Bronchus fibroblast of lung (primary cell): ENCODE measurements around the gene MICALL1. TPM values are rescaled to one million over a fixed set of nuclear protein-coding genes. Genes with fewer than 3 reads are reported as not detected.

ENCODE experiments used
- total RNA-seq: library from RNA; depleted of rRNA; stranded (reverse); fragments of >200 nt; gene quantifications from 2 replicates; pipeline ENCODE4 v1.2.3, GENCODE V29; 2015

The MICALL1 gene
- 23.3 and 26.2 TPM in 2 replicates for total RNA-seq

DNA sequence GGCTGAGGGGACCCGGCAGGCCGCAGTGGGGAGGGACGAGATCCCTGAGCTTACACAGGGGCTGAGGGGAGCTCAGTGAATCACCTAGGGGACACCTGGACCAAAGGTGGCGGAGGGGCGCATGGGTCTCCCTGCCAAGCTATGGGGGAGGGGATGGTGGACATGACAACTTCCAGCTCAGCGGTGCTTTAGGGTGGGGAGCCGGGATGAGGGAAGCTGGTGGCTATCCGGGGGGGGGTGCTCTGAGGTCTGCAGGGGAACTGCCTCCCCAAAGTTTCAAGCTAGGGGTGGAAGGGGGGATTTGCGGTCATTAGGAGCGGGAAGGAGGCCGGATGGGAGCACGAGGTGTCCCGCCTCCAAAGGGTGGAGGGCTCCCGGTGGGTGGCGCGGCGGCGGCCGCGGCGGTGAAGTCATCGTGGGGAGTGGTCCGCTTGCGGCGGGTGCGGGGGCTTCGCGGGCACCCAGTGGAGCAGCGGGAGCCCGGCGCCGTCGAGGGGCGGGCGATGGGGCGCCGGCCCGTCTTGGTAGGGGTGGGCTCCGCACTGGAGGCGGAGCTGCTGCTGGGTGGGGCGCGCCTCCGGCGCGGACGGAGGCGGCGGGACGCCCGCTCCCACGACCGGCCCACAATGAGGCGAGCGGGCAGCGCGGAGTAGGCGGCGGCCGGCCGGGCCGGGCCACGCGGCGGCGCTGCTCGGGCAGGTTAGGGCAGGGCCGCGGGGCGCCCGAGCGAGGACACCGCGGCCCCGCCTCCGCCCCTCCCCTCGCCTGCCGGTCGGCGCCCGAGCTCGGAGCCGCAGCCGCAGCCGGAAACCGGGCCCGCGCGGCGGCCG, at the start of gene MICALL1:
MICALL1 (plus strand) TSS at position 764 of the 830 bp plus-strand sequence. CDS start 126 bp downstream, outside the sequence.

GRCh38 chr22:37953437-37954179, 47.5 kb downstream of the MICALL1 start, which contains the start of the genes C22orf23 and POLR2F:
Gene C22orf23, minus strand, starts transcription at chr22:37953601. Its CDS starts 452 bp downstream, at chr22:37953149.
Gene POLR2F, plus strand, starts transcription at chr22:37953699. Its CDS starts 89 bp downstream, at chr22:37953788.

GRCh38 chr22:37983860-37984791, 78.0 kb downstream of the MICALL1 start, which contains the start of gene SOX10:
Gene SOX10, minus strand, starts transcription at chr22:37984555. Its CDS starts 771 bp downstream, at chr22:37983784.

Other genes starting within 250 kb of the MICALL1 start
- 14.1 and 14.9 TPM in 2 replicates for gene PDXP, start 247.6 kb upstream of the MICALL1 start, total RNA-seq
- 7,222 and 8,728 TPM in 2 replicates for gene LGALS1, start 230.7 kb upstream of the MICALL1 start, total RNA-seq
- 48.6 and 61.5 TPM in 2 replicates for gene NOL12, start 220.0 kb upstream of the MICALL1 start, total RNA-seq
- gene TRIOBP, start 209.2 kb upstream of the MICALL1 start, total RNA-seq: 85.7 and 87.7 TPM in 2 replicates
- 35.2 and 44.4 TPM in 2 replicates for gene GCAT, start 98.4 kb upstream of the MICALL1 start, total RNA-seq
- gene GALR3, start 82.9 kb upstream of the MICALL1 start, total RNA-seq: not detected in 2 replicates
- gene ANKRD54, start 62.0 kb upstream of the MICALL1 start, total RNA-seq: 28.5 and 31.4 TPM in 2 replicates
- gene EIF3L, start 56.9 kb upstream of the MICALL1 start, total RNA-seq: 337 and 409 TPM in 2 replicates
- 0.45 and 0.84 TPM in 2 replicates for gene C22orf23, start 47.3 kb downstream of the MICALL1 start, total RNA-seq
- 76.4 and 96.2 TPM in 2 replicates for gene POLR2F, start 47.4 kb downstream of the MICALL1 start, total RNA-seq
- gene SOX10, start 78.3 kb downstream of the MICALL1 start, total RNA-seq: not detected in 2 replicates
- gene PICK1, start 151.1 kb downstream of the MICALL1 start, total RNA-seq: 15.3 and 17.4 TPM in 2 replicates
- 0.17 TPM in 1 of 2 replicates, not detected in the other for gene SLC16A8, start 177.9 kb downstream of the MICALL1 start, total RNA-seq
- 0.17 and 0.59 TPM in 2 replicates for gene BAIAP2L2, start 204.4 kb downstream of the MICALL1 start, total RNA-seq